Activated CD8-positive, alpha-beta memory T cell treated with anti-CD3 and anti-CD28 coated beads for 48 hours (primary cell): ENCODE results near the gene SHC3.

ENCODE experiments used
- DNase-seq, 3 experiments: peaks; one replicate each; pipeline ENCODE4 v3.0.0-alpha.2; 2020; ENCODE audit warnings: low read depth in 2 of 3, low spot score in 2 of 3

The SHC3 gene

GRCh38 chr9:88965473-88965872 is 213.1 kb downstream of the SHC3 start:
- DNase-seq: no peak

GRCh38 chr9:88960632-88961031 is 218.0 kb downstream of the SHC3 start:
- no peak for DNase-seq

- DNase-seq: no peak
Observed at GRCh38 chr9:88959727-88960469, 218.7 kb downstream of the SHC3 start.

GRCh38 chr9:88957526-88957925 is 221.1 kb downstream of the SHC3 start:
- DNase-seq: no peak
